Stomach (tissue), 9 donors: ENCODE measurements around the gene ARHGEF4. TPM values are rescaled to one million over a fixed set of nuclear protein-coding genes. Genes with fewer than 3 reads are reported as not detected.

Experiments
- DNase-seq, 2 donors: peaks; one replicate each; pipeline versions ENCODE4 v3.0.0 to v3.0.0-alpha.2; 2013 to 2019
- H3K27ac ChIP-seq, 5 donors: fragments of 200-600 bp in 4 of 5; sonication (generic) in 4 of 5; one replicate each; pipeline ENCODE4 v1.5.1; 2013 to 2019; ENCODE audit warnings: mild to moderate bottlenecking in 1 of 5, moderate library complexity in 1 of 5
- H3K27me3 ChIP-seq, 3 donors: fragments of 200-600 bp; sonication (generic); one replicate each; pipeline ENCODE4 v1.5.1; 2017 to 2019; ENCODE audit warnings: mixed run types in 1 of 3
- H3K36me3 ChIP-seq, 4 donors: fragments of 200-600 bp; sonication (generic); 1 replicate in 3 of 4; 2 replicates in 1 of 4; pipeline ENCODE4 v1.5.1; 2016 to 2019
- H3K4me1 ChIP-seq, 4 donors: fragments of 200-600 bp; sonication (generic); one replicate each; pipeline ENCODE4 v1.5.1; 2016 to 2019
- H3K4me3 ChIP-seq, 4 donors: fragments of 200-600 bp; sonication (generic) in 3 of 4; one replicate each; pipeline ENCODE4 v1.5.1; 2016 to 2019; ENCODE audit warnings: mild to moderate bottlenecking in 1 of 4
- H3K9me3 ChIP-seq, 4 donors: fragments of 200-600 bp; sonication (generic); one replicate each; pipeline ENCODE4 v1.5.1; 2016 to 2019
- CTCF ChIP-seq, 7 experiments: fragments of 450-650 bp in 4 of 7; fragments of 200-600 bp in 3 of 7; sonication (generic) in 3 of 7; IDR thresholded peaks; one replicate each; pipeline ENCODE4 v1.5.1; 2016 to 2019; ENCODE audit warnings: antibody characterized with exemption in 7 of 7, control low read depth in 2 of 7, mild to moderate bottlenecking in 1 of 7
- EP300 ChIP-seq: sonication (generic); formaldehyde crosslinking; IDR thresholded peaks from one replicate; pipeline ENCODE4 v1.6.1; 2017; ENCODE audit warnings: antibody characterized with exemption
- POLR2A ChIP-seq, 4 donors: fragments of 450-650 bp; IDR thresholded peaks; one replicate each; pipeline ENCODE4 v1.6.1; 2016; ENCODE audit warnings: antibody characterized with exemption in 4 of 4, control low read depth in 2 of 4, mild to moderate bottlenecking in 1 of 4, moderate library complexity in 1 of 4
- POLR2AphosphoS5 ChIP-seq, 3 donors: sonication (generic); formaldehyde crosslinking; IDR thresholded peaks; one replicate each; pipeline ENCODE4 v1.6.1; 2016; ENCODE audit warnings: antibody characterized with exemption in 3 of 3
- WGBS, 5 donors: extraction: QIAGEN DNeasy Blood & Tissue Kit in 3 of 5; methylation state at CpG; one replicate each; pipeline versions ENCODE4 v1.1.5 to v1.1.7; 2013 to 2018; 5-methylcytosine and 5-hydroxymethylcytosine counted together
- intact Hi-C: fragments of 100-400 bp; cut with DNase I; formaldehyde crosslinking; loops from one replicate; pipeline ENCODE4 v1.15.1; 2023; ENCODE audit warnings: low total_unique reads
- polyA plus RNA-seq, 3 donors: library from polyadenylated mRNA; stranded (reverse); fragments of 200-250 nt; gene quantifications; one replicate each; pipeline ENCODE4 v1.2.3, GENCODE V29; 2013
- total RNA-seq, 5 donors: library from RNA; depleted of rRNA; stranded (reverse); fragments of >200 nt; gene quantifications; one replicate each; pipeline versions ENCODE4 v1.1.0 to v1.2.3, GENCODE V29; 2014 to 2016
- donor health status: healthy with polysubstance abuse.
- donor health status: Bipolar disorder and iron deficiency.
- donor health status: healthy.

The ARHGEF4 gene
- total and polyA plus RNA-seq, 8 donors, result 1.4 to 32.3 (median 11.2) TPM; not detected in 1

GRCh38 chr2:130849896-130850787 is 13.4 kb downstream of the ARHGEF4 start:
- intact Hi-C loops, result no loop called here
- H3K27ac ChIP-seq, result no peak overlapping the region
- no peaks in the 10 kb centered on the region for H3K27me3 ChIP-seq
- no peaks in the 10 kb centered on the region for H3K9me3 ChIP-seq
- no peak for DNase-seq
- 52 to 70% (median 64%) methylated on average over 6 to 10 of the region's 10 CpGs for WGBS, 5 donors
- H3K36me3 ChIP-seq, result no peaks in the 10 kb centered on the region
- no peak overlapping the region for H3K4me3 ChIP-seq
- H3K4me1 ChIP-seq, result no peaks in the 10 kb centered on the region
- TF ChIP-seq EP300, result no peak
- TF ChIP-seq CTCF (IDR thresholded peaks at IDR 0.05), result no peak
- TF ChIP-seq POLR2AphosphoS5 (IDR thresholded peaks at IDR 0.05), result no peak
- TF ChIP-seq POLR2A (IDR thresholded peaks at IDR 0.05), result no peak

DNA sequence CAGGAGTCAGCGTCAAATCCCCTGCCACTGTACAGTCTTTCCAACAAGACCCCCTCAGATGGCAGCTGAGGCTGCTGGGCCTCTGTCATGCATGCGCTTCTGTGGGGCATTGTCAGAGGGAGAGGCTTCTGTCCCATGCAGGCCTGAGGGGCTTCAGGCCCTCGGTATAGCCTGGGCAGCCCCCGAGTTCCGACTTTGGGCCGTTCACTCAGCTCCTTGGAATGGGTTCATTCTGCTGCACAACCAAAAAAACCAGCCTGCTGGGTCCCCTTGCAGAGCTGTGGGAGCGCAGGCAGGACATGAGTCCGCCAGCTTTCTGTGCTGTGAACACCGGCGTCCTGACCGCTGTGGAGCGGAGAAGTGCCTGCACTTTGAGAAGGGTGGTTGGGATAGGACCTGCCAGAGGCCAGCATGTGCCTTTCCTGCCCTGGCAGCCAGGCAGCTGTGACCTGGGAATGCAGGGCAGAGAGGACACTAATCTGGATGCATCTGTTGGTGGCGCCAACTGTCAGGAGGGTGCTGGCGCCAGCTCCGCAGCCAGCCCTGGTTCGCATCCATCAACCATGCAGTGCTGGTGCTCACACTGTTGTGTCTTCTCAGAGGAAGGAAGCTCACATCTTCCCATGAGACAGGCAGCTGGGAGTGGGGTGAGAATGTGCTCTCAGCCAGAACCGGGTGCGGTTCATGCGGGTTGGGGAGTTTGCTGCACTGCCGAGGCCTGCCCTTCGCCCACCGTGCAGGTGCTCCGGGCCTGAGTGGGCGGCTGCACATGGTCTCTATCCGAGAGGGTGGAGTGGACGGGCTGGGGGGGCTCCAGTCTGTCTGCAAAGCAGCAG is 14.3 kb downstream of the ARHGEF4 start:
- Histone ChIP-seq H3K27ac (no peak overlapping the region), H3K9me3 (no peaks in the 10 kb centered on the region), H3K36me3 (no peaks in the 10 kb centered on the region), H3K27me3 (no peaks in the 10 kb centered on the region), H3K4me1 (no peaks in the 10 kb centered on the region), H3K4me3 (no peak overlapping the region)
- DNase-seq, result no peak
- intact Hi-C loops, result no loop called here
- 84 to 87% (median 86%) methylated on average over 17 to 26 of the region's 26 CpGs for WGBS, 5 donors
- TF ChIP-seq CTCF (IDR thresholded peaks at IDR 0.05), result no peak
- no peak for TF ChIP-seq EP300
- no peak for TF ChIP-seq POLR2A (IDR thresholded peaks at IDR 0.05)
- TF ChIP-seq POLR2AphosphoS5 (IDR thresholded peaks at IDR 0.05), result no peak

- no peak overlapping the region for H3K27ac ChIP-seq
- TF ChIP-seq POLR2A (IDR thresholded peaks at IDR 0.05), result no peak
- no peak for TF ChIP-seq CTCF (IDR thresholded peaks at IDR 0.05)
- no peak for TF ChIP-seq POLR2AphosphoS5 (IDR thresholded peaks at IDR 0.05)
- TF ChIP-seq EP300, result no peak
- no peaks in the 10 kb centered on the region for H3K27me3 ChIP-seq
- no peak for DNase-seq
- H3K4me1 ChIP-seq, result no peaks in the 10 kb centered on the region
- 71 to 73% (median 72%) methylated on average over 13 to 14 of the region's 14 CpGs for WGBS, 5 donors
- no peaks in the 10 kb centered on the region for H3K36me3 ChIP-seq
- no peaks in the 10 kb centered on the region for H3K9me3 ChIP-seq
- intact Hi-C loops, result no loop called here
- no peak overlapping the region for H3K4me3 ChIP-seq
These were observed 15.1 kb downstream of the ARHGEF4 start for GRCh38 chr2:130851624-130852382.
